GM11168 (cell line): ENCODE results near the gene TRPT1.

Experiments
- in situ Hi-C: fragments of 300-500 bp; cut with MboI; formaldehyde crosslinking; loops from one replicate; pipeline ENCODE4 v1.12.0; 2022; ENCODE audit warnings: low sequenced_read_pairs; ENCODE audit not compliant: unreplicated experiment

The TRPT1 gene, protein sequence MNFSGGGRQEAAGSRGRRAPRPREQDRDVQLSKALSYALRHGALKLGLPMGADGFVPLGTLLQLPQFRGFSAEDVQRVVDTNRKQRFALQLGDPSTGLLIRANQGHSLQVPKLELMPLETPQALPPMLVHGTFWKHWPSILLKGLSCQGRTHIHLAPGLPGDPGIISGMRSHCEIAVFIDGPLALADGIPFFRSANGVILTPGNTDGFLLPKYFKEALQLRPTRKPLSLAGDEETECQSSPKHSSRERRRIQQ

DNA sequence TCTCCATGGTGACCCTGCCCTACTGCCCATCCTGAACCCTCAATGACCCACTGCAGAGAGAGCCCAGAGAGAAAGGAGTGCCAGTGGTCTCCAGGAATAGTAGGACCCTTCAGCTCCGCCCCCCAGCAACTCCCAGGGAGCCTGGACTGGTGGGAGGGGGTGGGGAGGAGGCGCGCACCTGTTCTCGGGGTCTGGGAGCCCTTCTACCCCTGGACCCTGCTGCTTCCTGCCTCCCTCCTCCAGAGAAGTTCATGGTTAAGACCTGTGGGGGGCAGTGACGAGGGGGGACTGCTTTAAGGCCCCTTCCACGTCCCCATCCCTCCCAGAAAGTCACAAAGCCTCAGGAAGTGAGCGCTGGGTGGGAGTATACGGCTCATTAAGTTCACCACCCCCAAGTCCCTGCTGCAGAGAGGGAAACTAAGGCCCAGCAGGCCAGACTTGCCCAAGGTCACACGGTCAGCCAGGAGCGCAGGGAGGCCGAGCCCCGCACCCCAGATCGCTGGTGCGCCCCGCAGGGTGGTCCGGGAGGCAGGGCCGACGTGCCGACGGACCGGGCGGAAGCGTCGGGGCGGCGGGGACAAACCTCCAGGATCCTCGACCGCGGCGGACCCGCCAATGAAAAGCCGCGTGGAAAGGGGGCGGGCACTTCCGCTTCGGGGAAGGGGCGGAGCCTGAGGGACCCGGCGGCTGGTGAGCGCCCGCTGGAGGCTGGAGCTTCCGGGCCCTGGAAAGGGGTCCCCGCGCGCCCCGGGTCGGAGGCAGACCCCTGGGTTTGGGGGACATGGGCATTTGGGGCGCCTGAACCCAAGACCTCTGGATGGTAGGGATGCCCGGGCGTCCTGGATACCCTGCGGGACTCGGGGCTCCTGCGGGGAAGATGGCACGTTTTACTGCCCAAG is at the start of gene TRPT1, which contains the start of gene NUDT22:
TRPT1 (minus strand) TSS at position 579 of the 899 bp plus-strand sequence; CDS start at position 253, 326 bp downstream.
NUDT22 (plus strand) TSS at position 667 of the 899 bp plus-strand sequence. CDS start 379 bp downstream, outside the sequence.
- in situ Hi-C loops: no loop called here

DNA sequence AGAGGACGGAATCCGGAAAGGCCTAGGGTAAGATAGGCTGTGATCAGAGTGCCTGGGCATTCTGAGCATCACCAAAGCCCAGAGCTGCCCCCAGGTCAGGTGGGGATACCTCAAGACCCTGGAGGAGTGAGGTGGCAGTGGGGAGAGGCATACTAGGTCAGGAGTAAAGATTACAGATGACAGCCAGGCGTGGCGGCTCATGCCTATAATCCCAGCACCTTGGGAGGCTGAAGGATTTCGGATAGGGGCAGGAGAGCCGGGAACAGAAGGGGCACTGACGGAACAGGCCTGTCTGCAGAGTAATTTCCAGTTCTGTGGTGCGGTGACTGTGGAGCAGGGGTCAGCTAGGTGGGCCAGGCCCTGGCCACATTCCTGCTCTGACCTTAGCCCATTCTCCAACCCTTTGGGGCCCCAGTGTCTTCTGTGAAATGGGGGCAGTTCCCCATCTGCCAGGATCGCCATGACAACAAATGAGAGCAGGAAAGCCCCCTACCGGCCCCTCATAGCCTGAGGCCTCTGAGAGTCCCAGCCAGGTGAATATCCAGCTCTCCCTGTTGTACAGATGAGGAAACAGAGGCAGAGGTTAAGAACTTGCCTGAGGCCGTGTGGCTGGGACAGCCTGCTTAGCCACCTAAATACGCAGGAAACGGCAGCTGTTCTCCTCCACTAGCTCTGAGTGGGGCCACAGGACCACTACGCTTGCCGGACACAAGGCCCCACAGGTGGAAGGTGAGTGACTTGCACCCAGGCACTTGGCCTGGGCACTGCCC is 49.2 kb upstream of the TRPT1 start:
- in situ Hi-C loops: no loop called here

DNA sequence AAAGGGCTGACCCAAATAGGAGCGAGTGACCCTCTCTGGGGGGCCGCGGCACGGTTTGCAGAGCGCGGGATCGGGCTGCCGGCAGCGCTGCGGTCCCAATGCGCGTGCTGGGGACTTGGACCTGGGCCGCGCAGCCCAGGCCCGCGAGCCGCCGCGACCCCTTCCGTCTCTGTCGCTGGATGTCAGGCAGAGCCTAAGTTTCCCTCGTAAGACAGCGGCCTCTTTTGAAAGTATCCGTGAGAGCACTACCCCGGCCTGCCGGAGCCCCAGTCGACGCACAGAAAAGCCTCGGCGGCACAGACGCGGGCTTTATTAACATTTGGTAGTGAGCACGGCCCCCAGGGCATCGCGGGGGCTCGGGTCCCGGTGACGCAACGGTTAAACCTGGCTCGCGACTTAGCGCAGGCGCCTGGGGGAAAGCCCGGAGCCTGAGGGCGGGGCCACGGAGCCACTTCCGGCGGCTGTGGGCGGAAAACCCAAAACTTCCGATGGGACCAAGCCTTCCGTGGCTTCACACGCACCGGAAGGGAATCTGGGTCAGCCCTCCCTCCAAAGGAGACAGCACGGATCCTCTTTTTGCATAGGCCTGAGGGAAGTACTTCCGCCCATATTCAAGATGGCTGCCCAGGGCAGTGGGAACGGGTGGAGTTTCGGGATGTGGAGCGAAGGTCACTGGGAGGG is 43.7 kb upstream of the TRPT1 start:
- in situ Hi-C loops: no loop called here

DNA sequence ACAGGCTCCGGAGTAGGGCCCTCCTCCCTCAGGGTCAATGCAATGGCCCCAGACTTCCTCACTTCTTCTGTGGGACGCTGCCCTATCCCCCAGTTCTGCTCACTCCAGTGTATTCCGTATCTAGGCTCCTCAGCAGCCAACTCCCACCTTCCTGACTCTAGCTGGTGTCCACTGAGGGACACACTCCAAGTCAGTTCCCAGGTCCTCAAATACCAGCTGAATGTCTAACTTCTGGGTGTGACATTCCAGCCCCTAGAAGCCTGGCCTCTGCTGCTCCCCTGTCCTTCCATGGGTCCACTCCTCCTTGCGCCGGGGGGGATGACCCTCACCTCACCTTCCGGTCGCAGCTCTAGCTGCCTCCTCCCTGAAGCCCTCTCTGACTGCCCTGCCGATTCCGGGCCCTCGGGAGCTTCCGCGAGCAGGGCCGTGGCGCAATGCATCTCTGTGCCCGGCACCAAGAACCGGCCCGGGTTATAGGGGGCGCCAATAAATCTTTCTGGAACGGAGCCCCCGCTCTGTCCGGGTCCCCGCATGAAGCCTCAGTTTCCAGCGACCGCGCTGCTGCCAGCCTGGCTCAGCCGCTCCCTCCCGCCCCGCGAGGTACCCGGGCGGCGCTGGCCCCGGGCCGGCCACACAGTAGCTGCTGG is 43.0 kb upstream of the TRPT1 start:
- in situ Hi-C loops: no loop called here

DNA sequence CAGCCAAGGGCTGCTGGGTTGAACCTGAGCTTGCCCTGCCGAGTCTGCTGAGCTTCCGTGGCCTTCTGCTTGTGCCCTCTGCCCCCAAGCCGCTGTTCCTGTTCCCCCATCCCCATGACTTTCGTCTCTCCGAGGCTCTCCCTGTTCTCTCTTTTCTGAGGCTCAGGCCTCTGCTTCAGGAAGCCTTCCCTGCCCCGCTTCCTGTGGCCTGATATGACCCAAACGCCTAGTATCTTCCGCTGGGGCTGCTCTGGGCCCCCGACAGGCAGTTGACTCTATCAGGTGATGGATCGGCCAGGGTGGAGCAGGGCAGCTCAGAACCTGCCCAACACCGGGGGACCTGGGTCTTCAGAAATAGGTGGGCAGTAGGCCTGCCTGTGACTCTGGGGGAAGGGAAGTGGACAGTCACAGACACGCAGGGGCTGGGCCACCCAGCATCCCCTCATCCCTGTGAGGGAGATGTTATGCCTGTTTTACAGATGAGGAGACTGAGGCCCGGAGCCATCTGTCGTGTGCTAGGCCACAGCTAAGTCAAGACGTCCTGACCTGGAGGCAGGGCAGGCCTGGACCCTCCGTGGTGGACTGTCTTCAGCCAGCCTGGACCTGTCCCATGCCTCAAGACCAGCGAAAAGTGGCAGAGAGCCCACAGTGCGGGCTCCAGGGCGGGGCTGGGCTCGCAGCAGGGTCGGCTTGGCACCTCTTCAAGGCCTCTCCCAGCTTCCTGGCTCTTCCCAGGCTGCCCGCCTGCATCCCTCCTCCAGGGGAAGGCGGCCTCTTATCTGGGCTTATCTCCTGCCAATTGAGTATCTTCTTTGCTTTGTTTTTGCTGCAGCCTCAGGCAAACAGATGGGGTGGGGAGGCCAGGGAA is 42.3 kb upstream of the TRPT1 start:
- in situ Hi-C loops: no loop called here

DNA sequence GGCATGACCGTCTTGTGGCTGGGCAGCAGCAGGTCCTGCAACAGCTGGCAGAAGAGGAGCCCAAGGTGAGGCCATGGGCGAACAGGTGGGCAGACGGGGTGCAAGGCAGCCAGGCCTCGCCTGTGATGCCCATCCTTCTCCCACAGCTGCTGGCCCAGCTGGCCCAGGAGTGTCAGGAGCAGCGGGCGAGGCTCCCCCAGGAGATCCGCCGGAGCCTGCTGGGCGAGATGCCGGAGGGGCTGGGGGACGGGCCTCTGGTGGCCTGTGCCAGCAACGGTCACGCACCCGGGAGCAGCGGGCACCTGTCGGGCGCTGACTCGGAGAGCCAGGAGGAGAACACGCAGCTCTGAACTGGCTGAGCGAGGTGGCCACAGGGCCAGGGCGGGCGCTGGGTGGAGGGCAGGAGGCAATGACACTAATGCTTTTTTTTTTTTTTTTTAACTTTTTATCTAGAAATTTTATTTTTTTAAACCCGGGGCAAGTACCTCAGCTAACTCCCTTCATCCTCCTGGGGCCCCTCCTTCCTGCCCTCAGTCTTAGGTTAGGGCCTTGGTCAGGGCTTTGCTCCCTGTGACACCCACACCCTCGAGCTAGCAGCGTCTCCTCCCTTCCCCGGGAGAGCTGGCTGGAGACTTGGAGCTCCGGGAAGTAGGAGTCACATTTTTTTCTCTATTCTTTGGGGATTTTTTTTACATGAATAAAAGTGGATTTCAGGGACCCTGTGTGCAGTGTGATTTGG is 41.4 kb upstream of the TRPT1 start:
- in situ Hi-C loops: no loop called here

DNA sequence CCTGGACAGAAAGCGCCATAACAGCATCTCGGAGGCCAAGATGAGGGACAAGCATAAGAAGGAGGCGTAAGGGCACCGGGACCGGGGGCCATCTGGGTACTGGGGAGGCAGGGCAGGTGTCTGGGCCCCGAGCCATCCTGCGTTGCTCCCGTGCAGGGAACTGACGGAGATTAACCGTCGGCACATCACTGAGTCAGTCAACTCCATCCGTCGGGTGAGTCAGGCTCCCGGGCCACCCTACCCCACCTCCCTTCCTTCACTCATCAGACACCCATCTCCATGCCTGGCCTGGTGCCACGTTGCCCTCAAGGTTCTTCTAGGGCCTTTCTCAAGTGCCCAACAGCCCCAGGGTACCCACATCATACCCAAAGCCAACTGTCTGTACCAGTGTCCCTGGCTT is 40.4 kb upstream of the TRPT1 start:
- in situ Hi-C loops: no loop called here

DNA sequence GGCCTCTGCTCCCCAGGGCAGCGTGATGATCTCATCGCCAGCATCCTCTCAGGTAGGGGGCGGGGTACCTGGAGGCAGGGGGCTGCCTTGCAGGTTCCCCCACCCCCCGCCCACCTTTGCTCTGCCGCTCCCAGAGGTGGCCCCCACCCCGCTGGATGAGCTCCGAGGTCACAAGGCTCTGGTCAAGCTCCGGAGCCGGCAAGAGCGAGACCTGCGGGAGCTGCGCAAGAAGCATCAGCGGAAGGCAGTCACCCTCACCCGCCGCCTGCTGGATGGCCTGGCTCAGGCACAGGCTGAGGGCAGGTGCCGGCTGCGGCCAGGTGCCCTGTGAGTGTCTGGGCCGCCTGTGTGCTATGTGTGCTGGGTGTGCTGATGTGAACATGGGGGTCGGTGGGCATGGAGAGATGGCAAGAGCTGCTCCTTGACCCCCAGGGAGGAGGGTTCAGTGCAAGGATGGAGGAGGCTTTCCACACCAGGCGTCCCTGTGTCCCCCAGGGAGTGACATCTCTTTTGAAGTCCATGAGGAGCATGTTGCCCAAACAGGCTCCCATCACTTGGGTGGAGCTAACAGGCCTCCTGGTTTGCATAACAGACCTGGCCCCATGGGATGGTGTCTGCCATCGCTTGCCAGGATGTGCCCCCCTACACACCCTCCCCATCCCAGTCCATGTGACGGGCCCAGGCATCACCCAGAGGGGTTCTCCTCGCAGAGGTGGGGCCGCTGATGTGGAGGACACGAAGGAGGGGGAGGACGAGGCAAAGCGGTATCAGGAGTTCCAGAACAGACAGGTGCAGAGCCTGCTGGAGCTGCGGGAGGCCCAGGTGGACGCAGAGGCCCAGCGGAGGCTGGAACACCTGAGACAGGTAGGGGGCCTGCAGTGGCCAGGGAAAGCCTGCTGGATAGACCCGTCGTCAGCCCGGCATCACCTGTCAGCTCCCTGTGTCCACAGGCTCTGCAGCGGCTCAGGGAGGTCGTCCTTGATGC is 39.5 kb upstream of the TRPT1 start:
- in situ Hi-C loops: no loop called here

DNA sequence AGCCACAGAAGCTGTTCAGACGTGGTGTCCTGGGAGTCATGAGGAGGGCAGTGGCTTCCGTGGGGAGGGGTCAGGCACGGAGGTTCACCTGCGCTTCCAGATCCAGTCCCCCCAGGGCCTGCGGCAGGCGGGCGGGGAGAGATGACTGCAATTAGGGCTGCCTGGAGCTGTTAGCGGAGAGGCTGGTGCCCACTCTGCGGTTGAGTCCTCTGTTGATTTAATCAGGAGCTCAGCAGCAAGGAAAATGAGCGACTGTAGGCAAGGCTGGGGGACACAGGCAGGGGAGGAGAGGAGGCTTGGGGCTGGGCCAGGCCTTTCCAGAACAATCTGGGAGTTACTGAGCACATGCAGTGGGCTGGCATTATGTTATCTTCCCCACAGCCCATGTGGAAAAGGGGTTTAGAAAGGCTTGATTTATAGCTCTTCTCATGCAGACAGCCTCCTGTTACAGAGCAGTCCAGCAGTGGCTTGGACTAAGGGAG is 38.4 kb upstream of the TRPT1 start:
- in situ Hi-C loops: no loop called here

DNA sequence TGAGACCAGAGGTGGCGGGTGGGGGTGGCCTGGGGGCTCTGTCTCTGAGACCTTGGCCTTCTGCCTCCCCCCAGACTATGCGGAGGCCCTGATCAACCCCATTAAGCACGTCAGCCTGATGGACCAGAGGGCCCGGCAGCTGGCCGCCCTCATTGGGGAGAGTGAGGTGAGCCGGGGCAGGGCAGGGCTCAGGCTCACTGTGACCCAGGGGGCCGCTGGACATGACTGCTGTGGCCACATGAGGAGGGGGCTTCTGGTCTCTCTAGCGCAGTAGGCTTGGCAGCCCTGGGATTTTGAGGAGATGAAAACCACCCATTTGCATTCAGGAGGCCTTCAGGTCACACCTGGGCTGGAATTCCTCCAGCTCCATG is 37.9 kb upstream of the TRPT1 start:
- in situ Hi-C loops: no loop called here

DNA sequence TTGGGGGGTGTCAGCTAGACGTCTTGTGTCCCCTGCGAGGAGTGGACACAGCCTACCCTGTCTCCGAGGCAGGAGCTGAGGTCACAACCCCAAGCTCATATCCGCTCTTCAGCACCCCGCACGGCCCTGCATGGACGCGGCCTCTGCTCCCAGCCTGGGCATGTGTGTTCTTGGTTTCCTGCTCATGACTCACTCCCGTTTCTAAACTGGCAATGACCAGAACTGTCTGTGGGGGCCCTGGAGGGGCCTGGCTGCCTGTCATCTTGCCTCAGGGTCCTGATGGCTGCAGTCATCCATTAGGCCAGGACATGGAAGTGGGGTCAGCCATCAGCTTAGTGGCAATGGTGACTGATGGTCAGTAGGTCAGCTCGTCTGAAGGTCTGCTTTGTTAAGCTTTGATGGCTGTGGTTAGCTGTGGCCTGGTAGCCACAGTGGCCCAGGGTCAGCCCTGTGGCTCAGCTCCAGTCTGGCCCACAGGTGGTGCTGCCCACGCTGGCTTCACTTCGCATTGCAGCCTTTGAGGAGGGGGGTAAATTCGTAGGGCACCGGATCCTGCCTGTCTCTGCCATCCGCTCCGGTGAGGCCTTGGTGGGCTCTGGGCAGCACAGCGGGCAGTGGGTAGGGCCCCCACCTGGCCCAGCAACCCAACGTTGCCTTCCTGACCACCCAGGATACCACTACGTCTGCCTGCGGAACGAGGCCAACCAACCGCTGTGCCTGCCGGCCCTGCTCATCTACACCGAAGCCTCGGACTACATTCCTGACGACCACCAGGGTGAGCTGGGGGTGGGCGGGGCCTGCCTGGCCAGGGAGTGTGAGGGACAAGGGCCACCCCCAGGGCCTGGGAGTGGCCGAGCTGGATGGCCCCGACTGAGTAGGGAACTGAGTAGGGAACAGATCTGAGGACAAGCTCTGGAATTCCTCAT is 37.3 kb upstream of the TRPT1 start:
- in situ Hi-C loops: no loop called here

DNA sequence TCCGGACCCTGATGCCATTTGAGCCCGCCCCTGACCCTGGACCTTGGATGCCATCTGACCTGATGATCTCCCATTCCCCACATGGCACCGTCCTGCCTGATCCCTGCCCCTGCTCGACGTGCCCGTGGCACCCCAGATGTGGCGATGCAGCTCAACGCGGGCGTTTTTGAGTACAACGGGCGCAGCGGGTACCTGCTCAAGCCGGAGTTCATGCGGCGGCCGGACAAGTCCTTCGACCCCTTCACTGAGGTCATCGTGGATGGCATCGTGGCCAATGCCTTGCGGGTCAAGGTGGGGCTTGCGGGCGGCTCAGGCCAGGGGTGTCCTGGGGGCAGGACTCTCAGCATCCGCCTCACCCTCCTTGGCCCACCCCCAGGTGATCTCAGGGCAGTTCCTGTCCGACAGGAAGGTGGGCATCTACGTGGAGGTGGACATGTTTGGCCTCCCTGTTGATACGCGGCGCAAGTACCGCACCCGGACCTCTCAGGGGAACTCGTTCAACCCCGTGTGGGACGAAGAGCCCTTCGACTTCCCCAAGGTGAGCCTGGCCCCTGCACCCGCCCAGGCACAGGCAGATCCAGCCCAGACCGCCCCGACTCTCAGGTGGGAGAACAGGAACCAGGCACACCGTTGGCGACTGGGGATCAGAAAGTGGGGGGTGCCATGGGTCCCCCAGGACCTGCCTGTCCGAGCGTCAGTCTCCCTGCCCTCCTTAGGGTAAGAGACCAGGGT is 36.5 kb upstream of the TRPT1 start:
- in situ Hi-C loops: no loop called here

DNA sequence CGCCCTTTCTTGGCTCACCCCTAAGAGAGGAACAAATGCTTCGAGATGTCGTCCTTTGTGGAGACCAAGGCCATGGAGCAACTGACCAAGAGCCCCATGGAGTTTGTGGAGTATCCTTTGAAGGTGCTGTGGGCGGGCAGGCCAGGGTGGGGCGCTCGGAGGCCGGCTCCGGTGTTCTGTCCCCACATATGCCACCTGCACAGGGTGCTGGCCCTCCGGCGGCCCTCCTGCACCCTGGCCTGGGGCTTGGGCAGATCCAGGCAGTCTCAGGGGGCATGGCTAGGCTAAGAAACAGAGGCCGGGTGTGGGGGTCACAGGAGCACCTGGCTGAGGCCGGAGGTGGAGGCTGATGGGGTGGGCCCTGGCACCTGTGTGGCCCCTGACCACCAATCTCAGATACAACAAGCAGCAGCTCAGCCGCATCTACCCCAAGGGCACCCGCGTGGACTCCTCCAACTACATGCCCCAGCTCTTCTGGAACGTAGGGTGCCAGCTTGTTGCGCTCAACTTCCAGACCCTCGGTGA is 35.6 kb upstream of the TRPT1 start:
- in situ Hi-C loops: no loop called here

DNA sequence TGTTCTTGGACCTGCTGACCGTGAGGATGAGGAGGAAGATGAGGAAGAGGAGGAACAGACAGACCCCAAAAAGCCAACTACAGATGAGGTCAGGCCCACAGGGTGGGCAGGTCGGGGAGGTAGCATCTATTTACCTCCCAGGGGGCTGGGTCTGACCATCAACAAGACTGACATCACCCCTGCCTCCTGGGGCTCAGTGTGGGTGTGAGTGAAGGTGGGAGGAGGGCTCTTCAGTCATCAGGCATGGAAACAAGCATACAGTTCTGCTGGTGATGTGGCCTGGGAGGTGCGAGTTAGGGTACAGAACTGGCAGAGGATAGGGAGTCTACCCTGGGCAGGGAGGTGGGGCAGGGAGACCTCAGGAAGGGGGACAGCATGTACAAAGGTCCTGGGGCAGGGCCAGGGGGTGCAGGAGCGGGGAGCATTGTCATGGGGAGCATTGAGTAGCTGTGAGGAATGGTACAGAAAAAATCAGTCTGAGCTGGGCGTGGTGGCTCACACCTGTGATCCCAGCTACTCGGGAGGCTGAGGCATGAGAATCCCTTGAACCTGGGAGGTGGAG is 34.2 kb upstream of the TRPT1 start:
- in situ Hi-C loops: no loop called here
